GM21737 (cell line): ENCODE data around the gene CENPE.
"Not testable (repeated sequence)": the region's sequence is repeated elsewhere in the genome, so short reads cannot be mapped to it uniquely, and the experiment has no call there.

Source experiments
- ATAC-seq: cut with Tn5 transposase; IDR thresholded peaks from one replicate; pipeline ENCODE4 v1.9.1; 2021; ENCODE audit warnings: mild to moderate bottlenecking, moderate library complexity; ENCODE audit not compliant: unreplicated experiment

The CENPE gene

GRCh38 chr4:103198111-103198765, at the start of gene CENPE:
CENPE (minus strand) TSS chr4:103198343; CDS start chr4:103198319, 24 bp downstream.
- peak; percentile 95 for ATAC-seq

DNA sequence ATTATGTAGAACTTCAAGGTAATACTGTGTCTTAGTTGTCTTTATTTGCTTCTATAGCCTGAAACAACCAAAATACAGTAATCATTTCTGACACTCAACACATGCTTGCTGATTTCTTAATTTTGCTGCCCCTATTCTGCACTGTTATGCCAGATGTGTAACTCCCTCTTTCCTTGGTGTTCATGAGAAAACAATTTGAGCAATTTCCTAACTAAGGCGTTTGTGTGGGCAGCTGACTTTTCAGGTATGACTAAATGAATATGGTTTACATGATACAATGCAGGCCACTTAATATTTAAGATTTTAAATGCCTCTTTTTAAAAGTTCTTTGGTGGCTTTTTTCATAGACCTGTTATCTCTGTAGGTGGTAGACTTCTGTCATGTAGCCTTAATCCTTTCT, 46.1 kb upstream of the CENPE start:
- no peak for ATAC-seq

GRCh38 chr4:103230938-103231337, 32.8 kb upstream of the CENPE start:
- ATAC-seq = not testable (repeated sequence)

DNA sequence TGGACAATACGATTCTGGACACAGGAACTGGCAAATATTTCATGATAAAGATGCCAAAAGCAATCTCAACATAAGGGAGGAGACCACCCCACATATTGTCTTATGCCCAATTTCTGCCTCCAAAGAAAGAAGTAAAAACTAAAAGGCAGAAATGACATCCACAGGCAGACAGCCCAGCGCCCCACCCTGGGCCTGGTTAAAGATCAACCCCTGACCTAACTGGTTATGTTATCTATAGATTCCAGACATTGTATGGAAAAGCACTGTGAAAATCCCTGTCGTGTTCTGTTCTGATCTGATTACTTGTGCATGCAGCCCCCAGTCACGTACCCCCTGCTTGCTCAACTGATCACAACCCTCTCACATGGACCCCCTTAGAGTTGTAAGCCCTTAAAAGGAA, 25.4 kb upstream of the CENPE start:
- ATAC-seq = not testable (repeated sequence)

- ATAC-seq = no peak
Measured at GRCh38 chr4:103207673-103208072, 9.5 kb upstream of the CENPE start.

DNA sequence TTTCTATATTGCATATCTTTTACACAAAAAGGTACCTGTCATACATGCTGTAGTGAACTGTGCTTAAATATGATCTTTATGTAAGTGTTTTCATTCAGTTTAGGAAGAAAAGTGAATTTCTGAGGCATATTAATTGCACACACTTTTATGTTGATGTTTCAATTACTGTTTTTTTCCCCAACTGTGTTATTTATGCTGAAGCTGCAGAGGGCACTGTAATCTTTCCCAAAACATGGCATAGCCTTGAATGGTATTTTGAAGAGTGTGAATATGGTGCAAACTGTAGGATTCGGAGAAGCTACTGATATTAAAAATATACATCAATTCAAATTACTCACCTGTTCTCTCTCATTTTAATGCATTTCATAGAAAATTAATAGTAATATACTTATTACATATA, 6.0 kb upstream of the CENPE start:
- ATAC-seq = no peak

DNA sequence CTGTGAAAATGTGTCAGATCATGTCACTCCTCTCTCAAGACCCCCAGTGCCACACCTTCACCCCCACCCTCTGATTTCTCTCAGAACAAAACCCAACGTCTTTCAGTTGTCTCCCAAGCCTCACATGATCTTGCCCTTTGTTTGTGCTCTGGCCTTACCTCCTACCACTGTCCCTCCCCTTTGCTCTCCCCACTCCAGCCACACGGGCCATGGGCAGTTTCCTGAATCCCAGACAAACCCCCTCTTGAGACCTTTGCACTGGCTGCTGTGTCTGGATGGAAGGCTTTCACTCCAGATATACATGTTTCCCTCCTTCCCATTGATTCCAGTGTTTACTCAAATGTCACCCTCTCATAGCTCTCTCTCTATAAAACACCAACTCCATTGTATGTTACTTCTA, 3.6 kb upstream of the CENPE start:
- ATAC-seq = no peak

- no peak for ATAC-seq
Measured at GRCh38 chr4:103201253-103201652, 3.1 kb upstream of the CENPE start.

DNA sequence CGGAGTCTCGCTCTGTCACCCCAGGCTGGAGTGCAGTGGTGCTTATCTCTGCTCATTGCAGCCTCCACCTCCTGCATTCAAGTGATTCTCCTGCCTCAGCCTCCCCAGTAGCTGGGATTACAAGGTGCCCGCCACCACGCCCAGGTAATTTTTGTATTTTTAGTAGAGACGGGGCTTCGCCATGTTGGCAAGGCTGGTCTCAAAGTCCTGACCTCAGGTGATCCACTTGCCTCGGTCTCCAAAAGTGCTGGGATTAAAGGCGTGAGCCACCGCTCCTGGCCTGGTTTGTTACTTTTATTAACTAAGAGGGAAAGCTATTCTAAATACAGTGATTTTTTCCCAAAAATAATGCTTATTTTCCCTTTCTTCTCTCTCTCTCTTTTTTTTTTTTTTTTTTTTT, 866 bp upstream of the CENPE start:
- no peak for ATAC-seq

DNA sequence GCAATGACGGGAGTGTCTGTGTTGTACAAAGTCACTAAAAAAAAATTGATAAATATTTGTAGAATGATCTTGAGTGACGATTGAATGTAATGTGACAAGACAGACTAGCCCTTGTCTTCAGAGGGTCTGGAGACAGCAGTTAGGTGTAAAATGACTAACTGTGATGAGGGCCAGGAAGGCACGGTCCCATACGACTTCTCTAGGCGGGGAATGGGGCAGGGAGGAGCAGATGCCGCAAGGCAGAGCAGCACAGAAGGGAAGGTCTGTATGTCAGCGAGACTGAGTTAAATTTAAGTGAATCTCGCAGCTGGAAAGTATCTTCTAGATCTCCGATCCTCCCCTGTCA, 405 bp downstream of the CENPE start:
- peak; percentile 41 for ATAC-seq

DNA sequence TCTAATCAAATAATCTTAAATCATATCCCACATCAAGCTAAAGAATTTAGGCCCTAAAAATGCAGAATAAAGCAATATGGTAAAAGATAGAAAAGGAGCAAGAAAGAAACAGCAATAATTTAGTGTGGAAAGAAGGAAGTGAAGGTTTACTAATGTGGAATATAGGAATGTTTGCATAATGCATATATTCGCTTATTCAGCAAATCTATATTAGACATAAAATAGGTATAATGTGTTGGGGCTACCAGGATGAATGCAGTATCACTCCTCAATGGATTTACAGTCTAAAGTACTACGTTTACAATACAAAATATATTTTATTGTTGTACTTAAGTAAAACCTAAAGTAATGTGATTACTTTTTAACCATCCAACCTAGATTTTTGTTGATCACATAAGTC, 4.7 kb downstream of the CENPE start:
- ATAC-seq = no peak

DNA sequence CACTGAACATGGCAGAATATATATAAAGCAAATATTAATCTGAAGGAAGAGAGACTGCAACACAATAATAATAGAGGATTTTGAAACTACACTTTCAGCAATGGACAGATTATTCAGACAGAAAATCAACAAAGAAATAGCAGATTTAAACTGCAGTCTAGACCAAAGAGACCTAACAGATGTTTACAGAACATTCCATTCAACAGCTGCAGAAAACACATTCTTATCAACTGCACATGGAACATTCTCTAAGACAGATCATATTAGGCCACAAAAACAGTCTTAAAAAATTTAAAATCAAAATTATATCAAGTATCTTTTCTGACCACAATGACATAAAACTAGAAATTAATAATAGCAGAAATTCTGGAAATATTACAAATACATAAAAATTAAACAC, 27.1 kb downstream of the CENPE start:
- ATAC-seq = no peak

DNA sequence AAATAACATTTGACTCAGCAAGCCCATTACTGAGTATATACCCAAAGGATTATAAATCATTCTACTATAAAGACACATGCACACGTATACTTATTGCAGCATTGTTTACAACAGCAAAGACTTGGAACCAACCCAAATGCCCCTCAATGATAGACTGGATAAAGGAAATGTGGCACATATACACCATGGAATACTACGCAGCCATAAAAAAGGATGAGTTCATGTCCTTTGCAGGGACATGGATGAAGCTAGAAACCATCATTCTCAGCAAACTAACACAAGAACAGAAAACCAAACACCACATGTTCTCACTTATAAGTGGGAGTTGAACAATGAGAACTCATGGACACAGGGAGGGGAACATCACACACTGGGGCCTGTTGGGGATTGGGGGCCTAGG, 28.4 kb downstream of the CENPE start:
- ATAC-seq = not testable (repeated sequence)

GRCh38 chr4:103168993-103169392, 29.1 kb downstream of the CENPE start:
- no peak for ATAC-seq

DNA sequence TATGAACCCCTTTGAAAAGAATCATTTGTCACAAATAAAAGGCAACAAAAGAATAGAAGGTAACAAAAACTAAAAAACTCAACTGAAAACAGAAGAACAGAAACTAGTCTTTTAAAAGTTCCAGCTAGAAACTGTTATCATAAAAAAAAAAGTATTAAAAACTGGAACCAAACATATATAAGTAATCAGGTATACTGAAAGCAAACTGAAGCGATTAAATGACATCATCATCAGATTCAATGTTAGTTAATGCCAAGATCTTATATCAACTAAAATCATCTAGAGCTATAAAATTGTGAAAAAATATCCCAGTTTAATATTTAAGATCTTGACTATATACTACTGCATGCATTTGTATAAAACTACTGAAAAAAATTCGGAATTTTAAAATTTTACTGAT, 36.0 kb downstream of the CENPE start:
- ATAC-seq = no peak

GRCh38 chr4:103158760-103159159, 39.4 kb downstream of the CENPE start:
- ATAC-seq = no peak

DNA sequence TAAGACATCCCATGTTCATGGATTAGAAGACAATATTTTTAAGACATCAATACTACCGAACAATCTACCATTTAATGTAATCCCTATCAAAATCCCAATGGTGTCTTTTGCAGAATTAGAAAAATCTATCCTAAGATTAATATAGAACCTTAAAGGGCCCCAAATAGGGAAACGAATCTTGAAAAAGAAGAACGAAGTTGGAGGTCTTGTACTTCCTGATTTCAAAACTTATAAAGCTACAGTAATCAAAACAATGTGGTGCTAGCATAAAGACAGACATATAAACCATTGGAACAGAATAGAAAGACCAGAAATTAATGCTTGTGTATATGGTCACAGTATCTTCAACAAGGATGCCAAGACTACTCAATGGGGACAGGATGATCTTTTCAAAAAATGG, 42.0 kb downstream of the CENPE start:
- ATAC-seq = no peak

GRCh38 chr4:103152381-103152780, 45.8 kb downstream of the CENPE start:
- no peak for ATAC-seq

DNA sequence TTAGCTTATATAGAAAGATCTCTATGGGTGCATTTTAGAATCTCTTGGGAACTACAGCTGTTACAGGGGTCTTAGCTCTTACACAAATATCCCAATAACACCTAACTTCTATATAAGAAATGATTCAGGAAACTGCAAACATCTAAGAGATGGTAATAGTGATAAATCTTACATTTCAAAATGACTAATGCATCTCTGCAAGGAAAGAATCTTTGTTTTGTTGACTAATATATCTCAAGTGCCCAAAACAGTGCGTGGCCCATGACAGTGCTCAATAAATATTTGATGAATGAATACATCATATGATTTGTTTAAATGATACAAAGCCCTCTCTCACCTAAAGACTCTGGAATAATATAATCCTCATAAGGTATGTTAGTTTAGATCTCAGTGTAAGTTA, 47.5 kb downstream of the CENPE start:
- ATAC-seq = no peak

GRCh38 chr4:103144926-103145325, 53.2 kb downstream of the CENPE start:
- ATAC-seq = no peak

DNA sequence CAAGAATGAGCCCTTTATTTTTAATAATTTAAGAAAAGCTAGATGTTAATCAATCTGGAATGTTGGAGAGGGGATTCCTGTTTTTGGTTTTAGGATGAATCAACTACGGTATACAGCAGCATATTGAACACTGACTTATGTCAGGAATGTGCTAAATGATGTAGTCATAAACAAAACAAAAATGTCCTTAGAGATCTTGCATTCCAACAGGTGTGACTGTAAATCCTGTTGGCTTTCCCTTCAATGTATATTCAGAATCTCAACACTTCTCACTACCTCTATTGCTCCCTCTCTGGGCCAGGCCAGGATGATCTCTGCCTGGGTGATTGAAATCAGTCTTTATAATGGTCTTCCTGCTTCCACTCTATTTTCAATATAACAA, 60.7 kb downstream of the CENPE start:
- ATAC-seq = no peak

DNA sequence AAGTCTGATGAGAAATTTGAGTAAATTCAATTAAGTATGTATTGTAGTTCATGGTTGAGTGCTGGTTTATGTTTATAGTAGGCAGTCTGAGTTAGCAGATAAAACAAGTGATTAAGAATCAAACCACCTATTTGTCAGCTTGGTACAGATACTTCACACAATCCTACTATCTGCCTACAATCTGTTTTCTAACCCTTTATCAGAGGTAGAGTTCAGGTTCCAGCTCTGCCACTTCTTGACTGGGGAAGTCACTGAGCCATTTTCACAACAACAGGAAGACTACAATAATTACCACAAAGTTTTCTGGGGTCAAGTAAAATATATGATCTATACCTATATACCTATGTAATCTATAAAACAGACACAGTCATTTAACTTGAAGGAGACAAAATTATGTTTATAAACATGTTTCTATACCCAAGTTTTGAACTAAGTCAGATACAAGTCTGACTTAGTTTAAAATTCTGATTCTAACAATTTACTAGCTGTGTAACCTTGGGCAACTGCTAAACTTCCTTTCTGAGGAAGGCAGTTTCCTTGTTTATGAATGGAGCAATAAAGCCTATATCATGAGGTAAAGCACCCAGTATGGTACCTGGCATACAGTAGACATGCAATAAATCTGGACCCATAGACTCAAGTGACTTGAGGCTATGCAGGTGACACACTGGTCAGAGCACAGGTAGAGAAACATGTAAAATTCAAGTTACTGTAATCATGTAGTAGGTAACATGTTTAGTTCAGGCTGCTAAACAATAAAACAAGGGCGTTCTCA, 61.3 kb downstream of the CENPE start:
- no peak for ATAC-seq

DNA sequence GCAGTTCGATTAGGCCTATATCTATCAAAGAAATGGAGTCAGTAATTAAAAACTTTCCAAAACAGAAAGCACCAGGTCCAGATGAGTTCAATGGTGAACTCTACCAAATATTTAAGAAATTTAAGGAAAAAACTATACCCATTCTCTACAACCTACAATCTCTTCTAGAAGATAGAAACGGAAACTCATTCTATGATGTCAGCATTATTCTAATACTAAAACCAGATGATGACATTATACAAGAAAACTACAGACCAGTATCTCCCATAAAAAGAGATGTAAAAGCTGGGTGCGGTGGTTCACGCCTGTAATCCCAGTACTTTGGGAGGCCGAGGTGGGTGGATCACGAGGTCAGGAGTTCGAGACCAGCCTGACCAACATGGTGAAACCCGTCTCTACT, 69.0 kb downstream of the CENPE start:
- ATAC-seq = no peak
